Measurements from ENCODE around the gene CCDC38.

The CCDC38 gene

GRCh38 chr12:95830335-95831089 is 111.9 kb downstream of the CCDC38 start:
- no peak for DNase-seq

- no peak for DNase-seq
These were observed 113.0 kb downstream of the CCDC38 start for GRCh38 chr12:95829395-95829794.

GRCh38 chr12:95820096-95820703 is 122.2 kb downstream of the CCDC38 start:
- DNase-seq: peak; percentile 64
